Kidney (tissue), 14 donors: ENCODE measurements around the gene TWF1. TPM values are rescaled to one million over a fixed set of nuclear protein-coding genes. Genes with fewer than 3 reads are reported as not detected.
A peak's percentile ranks its signal among the peaks of the same experiment; 100 is the strongest.

Source experiments
- DNase-seq, 5 donors: peaks; one replicate each; pipeline ENCODE4 v3.0.0-alpha.2; 2013 to 2020
- FAIRE-seq: peaks from 2 replicates; lab custom pipeline; 2012; peaks lifted over from hg19 to GRCh38; lab: Jason Lieb, UNC
- H3K27ac ChIP-seq, 2 donors: one replicate each; pipeline ENCODE4 v1.7.0; 2013; ENCODE audit warnings: low read depth in 2 of 2, low read length in 2 of 2, inconsistent platforms in 1 of 2
- H3K27me3 ChIP-seq: one replicate; pipeline ENCODE4 v1.7.1; 2013; ENCODE audit warnings: low read length, inconsistent platforms; ENCODE audit not compliant: control insufficient read depth, insufficient read depth
- H3K36me3 ChIP-seq, 3 donors: one replicate each; pipeline versions ENCODE4 v1.7.0 to v1.7.1; 2013; ENCODE audit warnings: low read length in 3 of 3, control low read depth in 1 of 3, inconsistent platforms in 1 of 3; ENCODE audit not compliant: insufficient read depth in 3 of 3, control insufficient read depth in 2 of 3
- H3K4me1 ChIP-seq, 3 donors: one replicate each; pipeline versions ENCODE4 v1.7.0 to v1.7.1; 2013; ENCODE audit warnings: low read length in 3 of 3, inconsistent platforms in 1 of 3, low read depth in 1 of 3; ENCODE audit not compliant: control insufficient read depth in 2 of 3, insufficient read depth in 2 of 3
- H3K4me3 ChIP-seq, 3 donors: one replicate each; pipeline versions ENCODE4 v1.7.0 to v1.8.1; 2013; ENCODE audit warnings: low read length in 3 of 3, control low read depth in 1 of 3, inconsistent platforms in 1 of 3
- H3K9ac ChIP-seq, 3 donors: one replicate each; pipeline versions ENCODE4 v1.7.0 to v1.7.1; 2013; ENCODE audit warnings: low read length in 3 of 3, control low read depth in 1 of 3, inconsistent platforms in 1 of 3
- H3K9me3 ChIP-seq, 3 donors: one replicate each; pipeline versions ENCODE4 v1.7.0 to v1.7.1; 2013; ENCODE audit warnings: low read length in 3 of 3, control low read depth in 1 of 3, inconsistent platforms in 1 of 3; ENCODE audit not compliant: control insufficient read depth in 2 of 3, insufficient read depth in 1 of 3
- intact Hi-C: fragments of 100-400 bp; cut with DNase I; formaldehyde crosslinking; loops from one replicate; pipeline ENCODE4 v1.11.1; 2022
- polyA plus RNA-seq: library from polyadenylated mRNA; stranded (reverse); fragments of 350-450 nt; fragmentation: Illumina TruSeq; extraction: RNeasy Lipid Tissue Mini Kit (QIAGEN cat#74804); gene quantifications from one replicate; pipeline ENCODE4 v1.2.3, GENCODE V29; 2014; ENCODE audit warnings: low read depth, low replicate concordance; ENCODE audit not compliant: insufficient read depth
- total RNA-seq: library from RNA; stranded (reverse); fragmentation: NEBNext Ultra II Directional; extraction: Animal tissue kit (Norgen Biotek cat#: 25700); gene quantifications from one replicate; pipeline ENCODE4 v1.2.1, GENCODE V29; 2021
- TF ChIP-seq, protein P1 (sequence below): IDR thresholded peaks from 3 replicates; pipeline ENCODE4 v1.5.1; 2012; ENCODE audit warnings: mild to moderate bottlenecking, moderate library complexity, borderline replicate concordance; ENCODE audit not compliant: insufficient read depth; ENCODE audit errors: extremely low read depth
- donor health status: control.
- donor health status: control.
- donor health status: control.
- donor health status: control.
- donor health status: control.
- donor health status: DM: yes; HTN: yes; CAD: no.
- donor health status: Normal renal cell carcinoma (clear cell type).

The TWF1 gene
- total and polyA plus RNA-seq, 2 donors from 2014 or later = 41.0 to 75.0 TPM

DNA sequence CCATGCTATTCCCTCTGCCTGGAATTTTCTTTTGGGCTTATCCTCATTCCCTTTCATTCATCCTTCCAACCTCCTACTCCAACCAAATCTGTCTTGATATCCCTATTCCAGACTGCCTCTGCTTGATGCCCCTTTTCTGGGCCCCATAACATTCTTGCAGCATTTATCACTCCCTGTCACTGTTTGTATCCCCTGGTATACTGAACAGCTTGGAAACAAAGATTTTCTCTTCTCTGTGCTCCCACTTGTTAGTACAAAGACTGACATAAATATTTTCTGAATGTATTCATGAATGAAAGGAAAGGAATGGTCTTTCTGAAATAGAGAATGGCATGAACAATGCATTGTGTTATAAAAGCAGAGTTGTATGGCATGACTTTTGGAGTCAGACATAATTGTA, 39.8 kb downstream of the TWF1 start:
- intact Hi-C loops = no loop called here
- Histone ChIP-seq H3K27ac (no peak overlapping the region), H3K36me3 (peaks cover 0 to 2% (median 0%) of the 10 kb centered on the region in 3 donors), H3K9ac (no peak overlapping the region), H3K4me1 (no peaks in the 10 kb centered on the region), H3K27me3 (no peaks in the 10 kb centered on the region), H3K9me3 (no peaks in the 10 kb centered on the region), H3K4me3 (no peak overlapping the region)
- TF ChIP-seq, protein P1, sequence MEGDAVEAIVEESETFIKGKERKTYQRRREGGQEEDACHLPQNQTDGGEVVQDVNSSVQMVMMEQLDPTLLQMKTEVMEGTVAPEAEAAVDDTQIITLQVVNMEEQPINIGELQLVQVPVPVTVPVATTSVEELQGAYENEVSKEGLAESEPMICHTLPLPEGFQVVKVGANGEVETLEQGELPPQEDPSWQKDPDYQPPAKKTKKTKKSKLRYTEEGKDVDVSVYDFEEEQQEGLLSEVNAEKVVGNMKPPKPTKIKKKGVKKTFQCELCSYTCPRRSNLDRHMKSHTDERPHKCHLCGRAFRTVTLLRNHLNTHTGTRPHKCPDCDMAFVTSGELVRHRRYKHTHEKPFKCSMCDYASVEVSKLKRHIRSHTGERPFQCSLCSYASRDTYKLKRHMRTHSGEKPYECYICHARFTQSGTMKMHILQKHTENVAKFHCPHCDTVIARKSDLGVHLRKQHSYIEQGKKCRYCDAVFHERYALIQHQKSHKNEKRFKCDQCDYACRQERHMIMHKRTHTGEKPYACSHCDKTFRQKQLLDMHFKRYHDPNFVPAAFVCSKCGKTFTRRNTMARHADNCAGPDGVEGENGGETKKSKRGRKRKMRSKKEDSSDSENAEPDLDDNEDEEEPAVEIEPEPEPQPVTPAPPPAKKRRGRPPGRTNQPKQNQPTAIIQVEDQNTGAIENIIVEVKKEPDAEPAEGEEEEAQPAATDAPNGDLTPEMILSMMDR = no peak
- peak in 1 of 5 donors; percentile 9 for DNase-seq
- no peak for FAIRE-seq

- Histone ChIP-seq H3K9ac (no peak overlapping the region), H3K27me3 (no peaks in the 10 kb centered on the region), H3K27ac (no peak overlapping the region), H3K4me1 (peaks cover 0 to 8% (median 7%) of the 10 kb centered on the region in 3 donors), H3K9me3 (no peaks in the 10 kb centered on the region), H3K4me3 (no peak overlapping the region), H3K36me3 (peaks cover 0 to under 1% (median 0%) of the 10 kb centered on the region in 3 donors)
- intact Hi-C loops = no loop called here
- TF ChIP-seq, protein P1 = no peak
- FAIRE-seq = no peak
- no peak for DNase-seq
Observed at GRCh38 chr12:43764528-43764927, 41.6 kb downstream of the TWF1 start.

GRCh38 chr12:43763769-43764168, 42.3 kb downstream of the TWF1 start:
- intact Hi-C loops = no loop called here
- FAIRE-seq (no peak), DNase-seq (no peak)
- Histone ChIP-seq H3K27ac (no peak overlapping the region), H3K9me3 (no peaks in the 10 kb centered on the region), H3K9ac (no peak overlapping the region), H3K36me3 (no peaks in the 10 kb centered on the region), H3K4me3 (no peak overlapping the region), H3K27me3 (no peaks in the 10 kb centered on the region), H3K4me1 (peaks cover 0 to 8% (median 7%) of the 10 kb centered on the region in 3 donors)
- TF ChIP-seq, protein P1 = no peak

DNA sequence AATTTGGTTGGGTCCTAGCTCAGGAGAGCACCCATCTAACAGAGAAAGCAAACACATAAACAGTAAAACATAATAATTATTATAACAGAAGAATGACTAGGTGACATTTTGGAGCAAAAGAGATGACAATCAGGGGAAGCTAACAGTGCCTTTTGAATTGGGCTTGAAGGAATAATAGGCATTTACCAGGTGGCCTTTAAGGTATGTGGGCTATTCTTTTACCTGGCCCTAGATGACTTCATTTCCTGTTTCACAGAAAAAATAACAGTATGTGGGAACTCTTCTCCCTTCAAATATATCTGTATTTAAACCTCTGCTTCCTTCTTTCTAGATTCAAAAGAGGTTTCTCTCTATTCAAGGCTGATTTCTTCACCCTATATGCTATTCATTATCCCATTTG, 43.5 kb downstream of the TWF1 start:
- Histone ChIP-seq H3K36me3 (no peaks in the 10 kb centered on the region), H3K9ac (no peak overlapping the region), H3K4me1 (peaks cover 2 to 14% (median 14%) of the 10 kb centered on the region in 3 donors), H3K9me3 (no peaks in the 10 kb centered on the region), H3K27ac (no peak overlapping the region), H3K27me3 (no peaks in the 10 kb centered on the region), H3K4me3 (no peak overlapping the region)
- no peak for DNase-seq
- no peak for FAIRE-seq
- intact Hi-C loops = no loop called here
- TF ChIP-seq, protein P1 = no peak
